SU-DHL-6 (cell line): ENCODE results near the gene TREH.

Source experiments
- EZH2phosphoT487 ChIP-seq: fragments of 200-600 bp; sonication (generic), shearing (Covaris generic); conservative IDR thresholded peaks from 2 replicates; pipeline ENCODE4 v1.6.1; 2018; ENCODE audit warnings: mild to moderate bottlenecking, antibody characterized with exemption, low read length, moderate library complexity, mixed read lengths
- TF ChIP-seq, protein P1 (sequence below): fragments of 200-600 bp; sonication (generic); IDR thresholded peaks from one replicate; pipeline ENCODE4 v1.5.1; 2017; ENCODE audit warnings: antibody characterized with exemption, mild to moderate bottlenecking, low read length, moderate library complexity; ENCODE audit not compliant: insufficient read depth, poor library complexity, severe bottlenecking

DNA sequence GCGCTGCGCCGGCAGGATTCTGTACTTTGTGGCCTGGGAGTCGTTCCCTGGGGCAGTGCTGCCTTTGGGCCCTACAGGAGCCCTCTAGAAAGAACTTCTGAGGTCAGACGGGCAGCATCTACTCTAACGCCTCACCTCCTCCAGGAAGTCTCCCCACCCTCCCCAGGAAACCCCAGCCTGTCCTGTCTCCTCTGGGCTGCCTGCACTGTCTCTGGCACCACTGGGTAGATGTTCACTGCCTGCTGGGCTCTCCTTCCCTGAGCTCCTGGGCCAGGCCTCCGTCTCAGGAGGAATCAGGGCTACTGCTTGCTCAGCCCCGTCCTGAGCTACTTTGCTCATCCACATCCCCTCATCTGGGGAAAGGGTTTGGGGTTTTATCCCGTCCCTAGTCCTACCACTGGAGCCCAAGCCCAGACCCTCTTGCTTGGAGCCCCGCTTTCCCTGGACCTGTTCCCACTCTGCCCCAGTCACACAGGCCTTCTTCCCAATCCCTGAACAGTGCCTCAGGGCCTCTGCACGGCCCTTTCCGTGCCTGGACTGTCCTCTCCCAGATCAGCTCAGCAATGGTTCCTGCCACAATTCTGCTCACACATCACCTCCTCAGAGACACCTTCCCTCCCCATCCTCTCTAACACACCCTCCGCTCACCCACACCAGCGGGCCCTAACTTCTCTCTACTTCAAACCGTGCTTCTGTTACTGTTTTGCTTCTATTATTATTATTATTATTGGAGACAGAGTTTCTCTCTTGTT lies 11.3 kb upstream of the TREH start:
- TF ChIP-seq, protein P1, sequence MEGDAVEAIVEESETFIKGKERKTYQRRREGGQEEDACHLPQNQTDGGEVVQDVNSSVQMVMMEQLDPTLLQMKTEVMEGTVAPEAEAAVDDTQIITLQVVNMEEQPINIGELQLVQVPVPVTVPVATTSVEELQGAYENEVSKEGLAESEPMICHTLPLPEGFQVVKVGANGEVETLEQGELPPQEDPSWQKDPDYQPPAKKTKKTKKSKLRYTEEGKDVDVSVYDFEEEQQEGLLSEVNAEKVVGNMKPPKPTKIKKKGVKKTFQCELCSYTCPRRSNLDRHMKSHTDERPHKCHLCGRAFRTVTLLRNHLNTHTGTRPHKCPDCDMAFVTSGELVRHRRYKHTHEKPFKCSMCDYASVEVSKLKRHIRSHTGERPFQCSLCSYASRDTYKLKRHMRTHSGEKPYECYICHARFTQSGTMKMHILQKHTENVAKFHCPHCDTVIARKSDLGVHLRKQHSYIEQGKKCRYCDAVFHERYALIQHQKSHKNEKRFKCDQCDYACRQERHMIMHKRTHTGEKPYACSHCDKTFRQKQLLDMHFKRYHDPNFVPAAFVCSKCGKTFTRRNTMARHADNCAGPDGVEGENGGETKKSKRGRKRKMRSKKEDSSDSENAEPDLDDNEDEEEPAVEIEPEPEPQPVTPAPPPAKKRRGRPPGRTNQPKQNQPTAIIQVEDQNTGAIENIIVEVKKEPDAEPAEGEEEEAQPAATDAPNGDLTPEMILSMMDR = no peak
- TF ChIP-seq EZH2phosphoT487 = no peak
